HepG2 (cell line): ENCODE measurements around the gene PHKB. TPM values are rescaled to one million over a fixed set of nuclear protein-coding genes. Genes with fewer than 3 reads are reported as not detected.

Source experiments
- ATAC-seq: fragments of 200-7000 bp; cut with Tn5 transposase; 3 replicates; pipeline ENCODE4 v1.9.1; 2020; ENCODE audit warnings: mild to moderate bottlenecking, moderate library complexity
- BruUV-seq: library from RNA; stranded (reverse); fragments of 400-500 nt; replicated peaks from 2 replicates; lab custom pipeline; 2021; lab: Mats Ljungman, UMichigan
- CTCF ChIA-PET: fragments of 300-600 bp; formaldehyde crosslinking; extraction: SDS; loops from one replicate; lab custom pipeline; 2021; ENCODE audit warnings: low total read pairs, inconsistent platforms, low intra/inter-chr PET ratio; lab: Yijun Ruan, JAX
- POLR2A ChIA-PET: fragments of 350-600 bp; sonication (Branson Sonifier 250); formaldehyde crosslinking; loops from one replicate; lab custom pipeline; 2020; ENCODE audit warnings: antibody characterized with exemption, inconsistent platforms; lab: Yijun Ruan, JAX
- DNase-seq: peaks from one replicate; pipeline ENCODE4 v3.0.0-alpha.2; 2015; ENCODE audit warnings: low spot score
- FAIRE-seq: peaks from 3 replicates; lab custom pipeline; 2011; peaks lifted over from hg19 to GRCh38; lab: Jason Lieb, UNC
- H2AFZ ChIP-seq: one replicate; pipeline ENCODE4 v1.6.1; 2011; ENCODE audit warnings: low read length, inconsistent platforms
- H3K27ac ChIP-seq: fragments of 300-600 bp; 3 replicates; pipeline ENCODE4 v1.8.0; 2011; ENCODE audit warnings: mixed run types, mild to moderate bottlenecking, mixed read lengths, low read length, inconsistent platforms; ENCODE audit not compliant: insufficient read depth; ENCODE audit errors: extremely low read length
- H3K27me3 ChIP-seq, 2 experiments: fragments of 200-600 bp in 1 of 2; 2 replicates in 1 of 2; 3 replicates in 1 of 2; pipeline versions ENCODE4 v1.6.0 to v1.8.0; 2011; ENCODE audit warnings: low read length in 2 of 2, mild to moderate bottlenecking in 2 of 2, moderate library complexity in 2 of 2, inconsistent platforms in 1 of 2; ENCODE audit not compliant: insufficient read depth in 2 of 2, control insufficient read depth in 1 of 2
- H3K36me3 ChIP-seq, 2 experiments: fragments of 200-600 bp in 1 of 2; replicated peaks in 1 of 2; 2 replicates in 1 of 2; 3 replicates in 1 of 2; pipeline versions ENCODE4 v1.5.1 to v1.8.0; 2011; ENCODE audit warnings: low read length in 2 of 2, inconsistent platforms in 1 of 2; ENCODE audit not compliant: insufficient read depth in 2 of 2, control insufficient read depth in 1 of 2
- H3K4me1 ChIP-seq: 2 replicates; pipeline ENCODE4 v1.5.1; 2012; ENCODE audit warnings: low read length, inconsistent platforms; ENCODE audit not compliant: insufficient read depth
- H3K4me2 ChIP-seq: 2 replicates; pipeline ENCODE4 v1.6.0; 2011; ENCODE audit warnings: low read depth, low read length, inconsistent platforms
- H3K4me3 ChIP-seq, 3 experiments: fragments of 200-600 bp in 1 of 3; sonication (generic), shearing (Covaris generic) in 1 of 3; replicated peaks in 1 of 3; 2 replicates each; pipeline ENCODE4 v1.5.1; 2011 to 2016; ENCODE audit warnings: low read length in 3 of 3, inconsistent platforms in 2 of 3, low read depth in 2 of 3, mild to moderate bottlenecking in 2 of 3, control low read depth in 1 of 3, mixed read lengths in 1 of 3; ENCODE audit not compliant: insufficient read depth in 1 of 3
- H3K79me2 ChIP-seq: one replicate; pipeline ENCODE4 v1.6.1; 2011; ENCODE audit warnings: low read length, inconsistent platforms; ENCODE audit not compliant: insufficient read depth
- H3K9ac ChIP-seq: 2 replicates; pipeline ENCODE4 v1.6.0; 2011; ENCODE audit warnings: mild to moderate bottlenecking, low read depth, low read length, inconsistent platforms; ENCODE audit not compliant: insufficient read depth
- H3K9me3 ChIP-seq: 2 replicates; pipeline ENCODE4 v1.5.1; 2012; ENCODE audit warnings: mild to moderate bottlenecking, low read length
- H4K20me1 ChIP-seq: 2 replicates; pipeline ENCODE4 v1.6.0; 2011; ENCODE audit warnings: inconsistent platforms, mild to moderate bottlenecking, low read length, moderate library complexity; ENCODE audit not compliant: insufficient read depth
- ARNT ChIP-seq: fragments of 450-650 bp; IDR thresholded peaks from 2 replicates; pipeline ENCODE4 v1.6.1; 2017
- ATM ChIP-seq: fragments of 450-650 bp; IDR thresholded peaks from 2 replicates; pipeline ENCODE4 v1.7.1; 2017; ENCODE audit warnings: mild to moderate bottlenecking, borderline replicate concordance
- DPF2 ChIP-seq: sonication (generic); formaldehyde crosslinking; IDR thresholded peaks from 2 replicates; pipeline ENCODE4 v1.4.0; 2020; ENCODE audit warnings: mild to moderate bottlenecking, low read depth, missing genetic modification reagents, borderline replicate concordance
- GZF1 ChIP-seq: sonication (generic); formaldehyde crosslinking; IDR thresholded peaks from 2 replicates; pipeline ENCODE4 v1.5.1; 2020; ENCODE audit warnings: mild to moderate bottlenecking, missing genetic modification reagents
- SCMH1 ChIP-seq: sonication (generic); formaldehyde crosslinking; IDR thresholded peaks from 2 replicates; pipeline ENCODE4 v1.9.0; 2021; ENCODE audit warnings: missing genetic modification reagents, mild to moderate bottlenecking, borderline replicate concordance
- TAF15 ChIP-seq: fragments of 200-400 bp; formaldehyde crosslinking; IDR thresholded peaks from one replicate; pipeline ENCODE4 v1.6.1; 2018; ENCODE audit warnings: mild to moderate bottlenecking, low read depth, low read length; ENCODE audit not compliant: poor library complexity, severe bottlenecking
- WIZ ChIP-seq: sonication (generic); formaldehyde crosslinking; IDR thresholded peaks from 2 replicates; pipeline ENCODE4 v1.5.1; 2020; ENCODE audit warnings: mild to moderate bottlenecking, missing genetic modification reagents
- WGBS: methylation state at CpG from one replicate; pipeline ENCODE4 v1.1.6; 2017; ENCODE audit warnings: low lambda C conversion rate; 5-methylcytosine and 5-hydroxymethylcytosine counted together
- in situ Hi-C: cut with HindIII; loops from 2 replicates; pipeline ENCODE4 v1.10.0; 2017; ENCODE audit warnings: low pct_unique_long_range_greater_than_20kb; ENCODE audit not compliant: extremely low pct_ligation_motif_present
- intact Hi-C: fragments of 100-400 bp; cut with micrococcal nuclease; formaldehyde crosslinking; loops from one replicate; pipeline ENCODE4 v1.10.0; 2022; ENCODE audit not compliant: unreplicated experiment
- polyA plus RNA-seq, 8 experiments: library from polyadenylated mRNA; depleted of rRNA in 3 of 8; stranded (reverse) in 7 of 8; unstranded in 1 of 8; fragments of >200 nt; fragmentation: Illumina TruSeq in 4 of 8; extraction: Trizol in 4 of 8; gene quantifications; 2 replicates each; pipeline versions ENCODE4 v1.2.1 to v1.2.3, GENCODE V29; 2011 to 2016; ENCODE audit warnings: low read depth in 4 of 8, missing spikeins in 1 of 8, mixed read lengths in 1 of 8; ENCODE audit not compliant: insufficient read depth in 1 of 8
- total RNA-seq, 5 experiments: library from RNA; depleted of rRNA; stranded (reverse); fragments of >200 nt; fragmentation: Illumina TruSeq; extraction: Trizol; gene quantifications; 2 replicates each; pipeline ENCODE4 v1.2.3, GENCODE V29; 2016; ENCODE audit warnings: low read depth in 1 of 5
- TF ChIP-seq, protein P1 (sequence below): sonication (generic); formaldehyde crosslinking; IDR thresholded peaks from 2 replicates; pipeline ENCODE4 v1.5.1; 2020; ENCODE audit warnings: mild to moderate bottlenecking, missing genetic modification reagents, borderline replicate concordance
- TF ChIP-seq, protein P2 (sequence below): sonication (generic); IDR thresholded peaks from 2 replicates; pipeline ENCODE4 v1.6.1; 2016; ENCODE audit warnings: low read depth, borderline replicate concordance
- TF ChIP-seq, protein P3 (sequence below), 2 experiments: sonication (generic) in 1 of 2; formaldehyde crosslinking in 1 of 2; IDR thresholded peaks; 2 replicates each; pipeline versions ENCODE4 v1.6.1 to v1.9.0; 2014 to 2022; ENCODE audit warnings: antibody characterized with exemption in 1 of 2, borderline replicate concordance in 1 of 2, inconsistent platforms in 1 of 2, low read depth in 1 of 2, missing genetic modification reagents in 1 of 2
- TF ChIP-seq, protein P4 (sequence below): sonication (generic); formaldehyde crosslinking; conservative IDR thresholded peaks from 2 replicates; pipeline ENCODE4 v1.8.0; 2022; ENCODE audit warnings: mild to moderate bottlenecking, moderate library complexity, missing genetic modification reagents

PHKB gene
- total and polyA plus RNA-seq, 2 of the 13 experiments (the other 11 are each of a cell fraction or from before 2014, with no cell fraction given): 66.0 to 80.8 TPM

DNA sequence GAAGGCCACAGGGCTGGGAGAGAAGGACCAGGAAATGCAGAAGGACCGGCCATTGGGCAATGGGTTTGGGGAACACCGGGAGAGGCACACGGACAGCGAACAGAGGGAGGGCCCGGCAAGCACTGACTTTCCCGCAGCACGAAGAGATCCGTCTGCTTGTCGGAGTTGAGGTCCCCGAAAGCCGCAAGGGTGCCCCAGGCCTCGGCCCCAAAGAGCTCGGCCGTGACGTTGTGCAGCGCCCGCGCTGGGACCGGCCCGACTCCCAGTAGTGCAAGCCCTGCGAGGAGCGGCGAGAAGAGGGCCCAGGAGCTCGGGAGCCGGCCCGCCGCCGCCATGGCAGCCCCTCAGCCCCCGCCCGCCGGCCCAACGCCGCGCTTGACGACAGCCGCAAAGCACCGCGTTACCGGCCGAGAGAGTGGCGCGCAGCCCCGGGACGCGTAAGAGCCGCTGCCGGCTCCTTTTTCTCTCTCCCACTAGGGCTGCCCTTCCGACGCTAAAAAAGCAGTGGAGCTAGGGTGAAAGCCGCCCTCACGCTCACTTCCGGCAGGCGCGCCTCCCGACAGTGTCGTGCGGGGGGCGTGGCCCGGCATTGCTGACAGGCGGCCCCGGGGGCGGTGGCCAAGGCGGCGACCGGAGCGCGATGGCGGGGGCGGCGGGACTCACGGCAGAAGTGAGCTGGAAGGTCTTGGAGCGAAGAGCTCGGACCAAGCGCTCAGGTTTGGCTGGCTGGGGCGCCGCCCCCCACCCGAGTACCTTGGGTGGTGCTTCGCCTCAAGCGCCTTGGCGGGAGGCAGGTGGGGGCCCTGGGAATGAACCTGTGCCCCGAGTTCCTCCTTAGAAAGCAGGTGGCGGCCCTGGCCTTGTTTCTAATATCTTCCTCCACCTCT, at the start of gene PHKB, which contains the start of gene ITFG1 (continued):
- TF ChIP-seq, protein P1, sequence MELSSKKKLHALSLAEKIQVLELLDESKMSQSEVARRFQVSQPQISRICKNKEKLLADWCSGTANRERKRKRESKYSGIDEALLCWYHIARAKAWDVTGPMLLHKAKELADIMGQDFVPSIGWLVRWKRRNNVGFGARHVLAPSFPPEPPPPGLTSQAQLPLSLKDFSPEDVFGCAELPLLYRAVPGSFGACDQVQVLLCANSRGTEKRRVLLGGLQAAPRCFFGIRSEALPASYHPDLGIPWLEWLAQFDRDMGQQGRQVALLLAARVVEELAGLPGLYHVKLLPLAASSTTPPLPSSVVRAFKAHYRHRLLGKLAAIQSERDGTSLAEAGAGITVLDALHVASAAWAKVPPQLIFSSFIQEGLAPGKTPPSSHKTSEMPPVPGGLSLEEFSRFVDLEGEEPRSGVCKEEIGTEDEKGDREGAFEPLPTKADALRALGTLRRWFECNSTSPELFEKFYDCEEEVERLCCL: 0 out of 2 replicates have a peak, but pooled peaks have one; percentile 35
- TF ChIP-seq WIZ (CRISPR knock-in tag) (no peak; the same call in 1 of the 2 replicates), GZF1 (peak; percentile 59; the same call in 1 of the 2 replicates), TAF15 (peak; percentile 31), ATM (no peak)
- TF ChIP-seq, protein P2, sequence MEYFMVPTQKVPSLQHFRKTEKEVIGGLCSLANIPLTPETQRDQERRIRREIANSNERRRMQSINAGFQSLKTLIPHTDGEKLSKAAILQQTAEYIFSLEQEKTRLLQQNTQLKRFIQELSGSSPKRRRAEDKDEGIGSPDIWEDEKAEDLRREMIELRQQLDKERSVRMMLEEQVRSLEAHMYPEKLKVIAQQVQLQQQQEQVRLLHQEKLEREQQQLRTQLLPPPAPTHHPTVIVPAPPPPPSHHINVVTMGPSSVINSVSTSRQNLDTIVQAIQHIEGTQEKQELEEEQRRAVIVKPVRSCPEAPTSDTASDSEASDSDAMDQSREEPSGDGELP: peak; percentile 57; the same call in 1 of the 2 replicates

DNA sequence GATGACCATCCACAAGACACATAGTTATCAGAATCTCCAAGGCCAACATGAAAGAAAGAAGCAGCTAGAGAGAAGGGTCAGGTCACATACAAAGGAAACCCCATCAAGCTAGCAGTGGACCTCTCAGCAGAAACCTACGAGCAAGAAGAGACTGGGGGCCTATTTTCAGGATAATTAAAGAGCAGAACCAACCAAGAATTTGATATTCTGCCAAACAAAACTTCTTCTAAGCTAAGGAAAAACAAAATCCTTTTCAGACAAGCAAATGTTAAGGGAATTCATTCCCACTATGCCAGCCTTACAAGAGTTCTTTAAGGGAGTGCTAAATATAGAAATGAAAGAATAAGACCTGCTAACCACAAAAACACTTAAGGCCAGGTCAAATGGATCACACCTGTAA, 48.1 kb upstream of the PHKB start:
- ChIA-PET POLR2A (no interaction called here), CTCF (no interaction called here)
- Histone ChIP-seq H3K4me1 (no peaks in the 10 kb centered on the region), H3K79me2 (no peaks in the 10 kb centered on the region), H3K9ac (no peak overlapping the region), H3K4me2 (no peak overlapping the region), H3K9me3 (no peaks in the 10 kb centered on the region), H3K27me3 (no peaks in the 10 kb centered on the region), H4K20me1 (no peaks in the 10 kb centered on the region), H3K27ac (no peak overlapping the region), H2AFZ (no peak overlapping the region), H3K4me3 (no peak overlapping the region), H3K36me3 (peaks cover 1 to 7% of the 10 kb centered on the region in 2 experiments; a peak in 2 of 5 replicates)
- ATAC-seq: no peak
- intact Hi-C loops: no loop called here
- 89% methylated on average over 1 of the region's 1 CpG for WGBS
- in situ Hi-C loops: no loop called here
- BruUV-seq: no TSS peak
- DNase-seq: no peak
- FAIRE-seq: no peak
- TF ChIP-seq, protein P3, sequence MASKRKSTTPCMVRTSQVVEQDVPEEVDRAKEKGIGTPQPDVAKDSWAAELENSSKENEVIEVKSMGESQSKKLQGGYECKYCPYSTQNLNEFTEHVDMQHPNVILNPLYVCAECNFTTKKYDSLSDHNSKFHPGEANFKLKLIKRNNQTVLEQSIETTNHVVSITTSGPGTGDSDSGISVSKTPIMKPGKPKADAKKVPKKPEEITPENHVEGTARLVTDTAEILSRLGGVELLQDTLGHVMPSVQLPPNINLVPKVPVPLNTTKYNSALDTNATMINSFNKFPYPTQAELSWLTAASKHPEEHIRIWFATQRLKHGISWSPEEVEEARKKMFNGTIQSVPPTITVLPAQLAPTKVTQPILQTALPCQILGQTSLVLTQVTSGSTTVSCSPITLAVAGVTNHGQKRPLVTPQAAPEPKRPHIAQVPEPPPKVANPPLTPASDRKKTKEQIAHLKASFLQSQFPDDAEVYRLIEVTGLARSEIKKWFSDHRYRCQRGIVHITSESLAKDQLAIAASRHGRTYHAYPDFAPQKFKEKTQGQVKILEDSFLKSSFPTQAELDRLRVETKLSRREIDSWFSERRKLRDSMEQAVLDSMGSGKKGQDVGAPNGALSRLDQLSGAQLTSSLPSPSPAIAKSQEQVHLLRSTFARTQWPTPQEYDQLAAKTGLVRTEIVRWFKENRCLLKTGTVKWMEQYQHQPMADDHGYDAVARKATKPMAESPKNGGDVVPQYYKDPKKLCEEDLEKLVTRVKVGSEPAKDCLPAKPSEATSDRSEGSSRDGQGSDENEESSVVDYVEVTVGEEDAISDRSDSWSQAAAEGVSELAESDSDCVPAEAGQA (IDR thresholded peaks at IDR 0.05; ENCODE audit: low read depth): no peak
- TF ChIP-seq, protein P3 (CRISPR knock-in tag; IDR thresholded peaks at IDR 0.05; ENCODE audit: borderline replicate concordance): no peak
- no peak for TF ChIP-seq DPF2 (CRISPR knock-in tag)
- no peak for TF ChIP-seq SCMH1
- TF ChIP-seq ARNT: no peak
- TF ChIP-seq, protein P4, sequence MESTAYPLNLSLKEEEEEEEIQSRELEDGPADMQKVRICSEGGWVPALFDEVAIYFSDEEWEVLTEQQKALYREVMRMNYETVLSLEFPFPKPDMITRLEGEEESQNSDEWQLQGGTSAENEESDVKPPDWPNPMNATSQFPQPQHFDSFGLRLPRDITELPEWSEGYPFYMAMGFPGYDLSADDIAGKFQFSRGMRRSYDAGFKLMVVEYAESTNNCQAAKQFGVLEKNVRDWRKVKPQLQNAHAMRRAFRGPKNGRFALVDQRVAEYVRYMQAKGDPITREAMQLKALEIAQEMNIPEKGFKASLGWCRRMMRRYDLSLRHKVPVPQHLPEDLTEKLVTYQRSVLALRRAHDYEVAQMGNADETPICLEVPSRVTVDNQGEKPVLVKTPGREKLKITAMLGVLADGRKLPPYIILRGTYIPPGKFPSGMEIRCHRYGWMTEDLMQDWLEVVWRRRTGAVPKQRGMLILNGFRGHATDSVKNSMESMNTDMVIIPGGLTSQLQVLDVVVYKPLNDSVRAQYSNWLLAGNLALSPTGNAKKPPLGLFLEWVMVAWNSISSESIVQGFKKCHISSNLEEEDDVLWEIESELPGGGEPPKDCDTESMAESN (CRISPR knock-in tag): no peak
